ENCODE measurements around the gene NLRP3.

NLRP3 gene

GRCh38 chr1:247444571-247444970, 28.6 kb downstream of the NLRP3 start:
- no peak overlapping the region for H3K4me3 ChIP-seq (ENCODE audit: low read depth, low read length)
- in situ Hi-C loops (cut with HindIII; ENCODE audit: low sequenced_read_pairs) = no loop called here
- TF ChIP-seq CTCF (IDR thresholded peaks at IDR 0.05; ENCODE audit: low read depth, low read length) = no peak
- no peak for DNase-seq (ENCODE audit: low read depth, low spot score)

GRCh38 chr1:247445526-247446356, 29.8 kb downstream of the NLRP3 start:
- no peak for TF ChIP-seq CTCF (IDR thresholded peaks at IDR 0.05; ENCODE audit: low read depth, low read length)
- DNase-seq (ENCODE audit: low read depth, low spot score) = no peak
- no peak overlapping the region for H3K4me3 ChIP-seq (ENCODE audit: low read depth, low read length)
- in situ Hi-C loops (cut with HindIII; ENCODE audit: low sequenced_read_pairs) = no loop called here

- peak overlapping the region; percentile 49 for H3K4me3 ChIP-seq (ENCODE audit: low read depth, low read length)
- DNase-seq (ENCODE audit: low read depth, low spot score) = no peak
- in situ Hi-C loops (cut with HindIII; ENCODE audit: low sequenced_read_pairs) = no loop called here
- no peak for TF ChIP-seq CTCF (IDR thresholded peaks at IDR 0.05; ENCODE audit: low read depth, low read length)
These were observed 31.4 kb downstream of the NLRP3 start for GRCh38 chr1:247447162-247447909.

- in situ Hi-C loops (cut with HindIII; ENCODE audit: low sequenced_read_pairs) = no loop called here
- no peak for TF ChIP-seq CTCF (IDR thresholded peaks at IDR 0.05; ENCODE audit: low read depth, low read length)
- DNase-seq (ENCODE audit: low read depth, low spot score) = peak; percentile 75
- peak overlapping the region; percentile 49 for H3K4me3 ChIP-seq (ENCODE audit: low read depth, low read length)
These were observed 32.3 kb downstream of the NLRP3 start for GRCh38 chr1:247448107-247448791.

- TF ChIP-seq CTCF (IDR thresholded peaks at IDR 0.05; ENCODE audit: low read depth, low read length) = no peak
- in situ Hi-C loops (cut with HindIII; ENCODE audit: low sequenced_read_pairs) = no loop called here
- no peak for DNase-seq (ENCODE audit: low read depth, low spot score)
- no peak overlapping the region for H3K4me3 ChIP-seq (ENCODE audit: low read depth, low read length)
These were observed 35.5 kb downstream of the NLRP3 start for GRCh38 chr1:247451388-247452010.

GRCh38 chr1:247452447-247453039, 36.6 kb downstream of the NLRP3 start:
- DNase-seq (ENCODE audit: low read depth, low spot score) = no peak
- H3K4me3 ChIP-seq (ENCODE audit: low read depth, low read length) = no peak overlapping the region
- no peak for TF ChIP-seq CTCF (IDR thresholded peaks at IDR 0.05; ENCODE audit: low read depth, low read length)
- in situ Hi-C loops (cut with HindIII; ENCODE audit: low sequenced_read_pairs) = no loop called here
